ENCODE results near the gene ZNF644.

ZNF644 gene

DNA sequence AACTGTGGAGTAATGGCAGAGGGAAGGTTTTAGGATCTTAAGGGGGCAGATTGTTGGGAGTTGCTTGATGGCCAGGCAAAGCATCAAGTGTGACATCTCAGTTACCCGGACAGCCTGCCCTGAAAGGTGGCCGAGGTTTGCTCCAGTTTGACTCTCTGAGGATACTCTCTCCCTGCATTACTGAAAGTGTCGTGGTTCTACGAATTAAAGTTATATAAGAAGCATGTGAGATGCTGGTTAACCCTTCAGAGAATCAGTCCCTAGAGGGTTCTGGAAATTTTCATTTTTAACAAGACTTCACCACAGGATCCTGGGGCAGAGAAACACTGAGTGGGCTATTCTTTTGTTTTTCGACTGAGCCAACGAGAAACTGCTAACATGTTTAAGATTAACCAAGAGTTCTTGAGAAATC lies 689 bp upstream of the ZNF644 start:
- in situ Hi-C loops (cut with HindIII; ENCODE audit: low sequenced_read_pairs), result no loop called here
- TF ChIP-seq, protein P1, sequence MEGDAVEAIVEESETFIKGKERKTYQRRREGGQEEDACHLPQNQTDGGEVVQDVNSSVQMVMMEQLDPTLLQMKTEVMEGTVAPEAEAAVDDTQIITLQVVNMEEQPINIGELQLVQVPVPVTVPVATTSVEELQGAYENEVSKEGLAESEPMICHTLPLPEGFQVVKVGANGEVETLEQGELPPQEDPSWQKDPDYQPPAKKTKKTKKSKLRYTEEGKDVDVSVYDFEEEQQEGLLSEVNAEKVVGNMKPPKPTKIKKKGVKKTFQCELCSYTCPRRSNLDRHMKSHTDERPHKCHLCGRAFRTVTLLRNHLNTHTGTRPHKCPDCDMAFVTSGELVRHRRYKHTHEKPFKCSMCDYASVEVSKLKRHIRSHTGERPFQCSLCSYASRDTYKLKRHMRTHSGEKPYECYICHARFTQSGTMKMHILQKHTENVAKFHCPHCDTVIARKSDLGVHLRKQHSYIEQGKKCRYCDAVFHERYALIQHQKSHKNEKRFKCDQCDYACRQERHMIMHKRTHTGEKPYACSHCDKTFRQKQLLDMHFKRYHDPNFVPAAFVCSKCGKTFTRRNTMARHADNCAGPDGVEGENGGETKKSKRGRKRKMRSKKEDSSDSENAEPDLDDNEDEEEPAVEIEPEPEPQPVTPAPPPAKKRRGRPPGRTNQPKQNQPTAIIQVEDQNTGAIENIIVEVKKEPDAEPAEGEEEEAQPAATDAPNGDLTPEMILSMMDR (IDR thresholded peaks at IDR 0.05; ENCODE audit: low read depth, low read length), result no peak
- peak overlapping the region; percentile 92 for H3K4me3 ChIP-seq (ENCODE audit: low read depth, low read length)
- DNase-seq (ENCODE audit: low read depth, low spot score), result no peak

GRCh38 chr1:91020967-91021685 lies 709 bp downstream of the ZNF644 start:
- peak overlapping the region; percentile 92 for H3K4me3 ChIP-seq (ENCODE audit: low read depth, low read length)
- DNase-seq (ENCODE audit: low read depth, low spot score), result peak; percentile 87
- in situ Hi-C loops (cut with HindIII; ENCODE audit: low sequenced_read_pairs), result no loop called here
- TF ChIP-seq, protein P1 (IDR thresholded peaks at IDR 0.05; ENCODE audit: low read depth, low read length), result no peak

GRCh38 chr1:91020486-91020885 lies 1.3 kb downstream of the ZNF644 start:
- in situ Hi-C loops (cut with HindIII; ENCODE audit: low sequenced_read_pairs), result no loop called here
- TF ChIP-seq, protein P1 (IDR thresholded peaks at IDR 0.05; ENCODE audit: low read depth, low read length), result no peak
- peak overlapping the region; percentile 92 for H3K4me3 ChIP-seq (ENCODE audit: low read depth, low read length)
- no peak for DNase-seq (ENCODE audit: low read depth, low spot score)

DNA sequence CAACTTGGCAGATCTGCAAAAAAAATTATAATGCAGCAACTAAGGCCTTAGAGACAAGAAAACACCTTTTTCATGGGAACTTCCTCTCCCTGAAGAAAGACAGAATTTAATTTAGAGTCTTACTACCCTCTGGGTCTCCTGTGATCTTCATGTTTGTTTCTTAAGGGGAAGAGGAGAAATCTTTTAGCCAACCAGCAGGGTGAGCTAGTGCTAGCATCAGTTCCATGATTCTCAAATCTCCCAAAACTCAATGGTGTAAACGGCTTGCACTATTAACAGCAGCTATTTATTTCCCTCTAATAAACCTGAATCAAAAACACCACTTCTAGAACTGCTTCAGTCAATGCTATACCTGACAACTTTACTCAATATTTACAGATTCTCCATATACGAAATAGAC lies 3.8 kb downstream of the ZNF644 start:
- DNase-seq (ENCODE audit: low read depth, low spot score), result no peak
- TF ChIP-seq, protein P1 (IDR thresholded peaks at IDR 0.05; ENCODE audit: low read depth, low read length), result peak; percentile 23
- in situ Hi-C loops (cut with HindIII; ENCODE audit: low sequenced_read_pairs), result no loop called here
- no peak overlapping the region for H3K4me3 ChIP-seq (ENCODE audit: low read depth, low read length)

DNA sequence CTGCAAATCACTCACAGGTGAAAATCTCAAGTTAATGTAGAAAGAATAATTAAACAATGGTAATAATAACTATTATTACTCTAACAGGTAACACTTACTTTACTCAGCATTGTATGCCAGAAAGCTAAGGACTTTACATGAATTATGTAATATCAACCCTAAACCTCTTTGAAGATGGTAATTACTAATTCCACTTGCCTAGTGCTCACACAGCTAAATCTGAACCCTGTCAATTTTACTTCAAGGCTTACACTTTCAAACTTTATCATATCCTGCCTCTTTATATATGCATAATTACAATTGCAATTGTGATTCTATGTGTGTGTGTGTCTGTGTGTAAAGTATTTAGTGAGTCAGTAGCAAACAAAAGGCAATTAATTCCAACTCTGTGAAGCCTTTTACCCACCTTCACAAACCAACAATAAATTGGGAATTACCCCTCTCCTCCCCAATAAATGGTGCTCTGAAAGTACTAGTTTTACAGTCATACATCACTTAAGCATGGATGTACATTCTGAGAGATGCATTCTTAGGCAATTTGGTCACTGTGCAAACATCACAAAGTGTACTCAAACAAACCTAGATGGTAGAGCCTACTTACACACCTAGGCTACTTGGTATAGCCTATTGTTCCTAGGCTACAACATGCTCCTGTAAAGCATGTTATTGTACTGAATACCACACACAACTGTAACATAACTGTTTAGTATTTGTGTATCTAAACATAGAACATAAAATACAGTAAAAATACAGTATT lies 5.9 kb downstream of the ZNF644 start:
- in situ Hi-C loops (cut with HindIII; ENCODE audit: low sequenced_read_pairs), result no loop called here

DNA sequence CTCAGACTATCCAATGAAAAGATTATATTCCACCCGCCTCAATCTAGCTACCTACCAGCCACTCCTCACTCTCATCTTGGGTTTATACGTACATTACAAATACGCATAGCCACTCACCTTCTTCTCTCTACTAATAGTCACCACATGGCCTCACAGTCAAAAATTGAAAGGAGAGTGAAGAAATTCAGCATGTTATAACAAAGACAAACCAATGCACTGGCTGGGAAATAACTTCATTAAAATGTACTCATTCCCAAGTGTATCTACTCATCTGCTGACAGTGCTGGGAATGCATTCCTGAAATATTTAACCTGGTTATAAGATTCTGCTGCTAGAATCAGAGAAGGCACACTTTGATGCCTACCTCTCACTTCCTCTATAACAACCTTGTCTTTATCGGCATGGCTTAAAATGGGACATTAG lies 6.5 kb downstream of the ZNF644 start:
- in situ Hi-C loops (cut with HindIII; ENCODE audit: low sequenced_read_pairs), result no loop called here
- no peak overlapping the region for H3K4me3 ChIP-seq (ENCODE audit: low read depth, low read length)
- no peak for DNase-seq (ENCODE audit: low read depth, low spot score)
- TF ChIP-seq, protein P1 (IDR thresholded peaks at IDR 0.05; ENCODE audit: low read depth, low read length), result no peak

More for the DNA sequence above, 5.9 kb downstream of the ZNF644 start:
- no peak overlapping the region for H3K4me3 ChIP-seq (ENCODE audit: low read depth, low read length)
- DNase-seq (ENCODE audit: low read depth, low spot score), result peak; percentile 36
- TF ChIP-seq, protein P1 (IDR thresholded peaks at IDR 0.05; ENCODE audit: low read depth, low read length), result no peak
